CD14-positive monocyte (primary cell): ENCODE measurements around the gene CGB1. TPM values are rescaled to one million over a fixed set of nuclear protein-coding genes. Genes with fewer than 3 reads are reported as not detected.

Experiments used
- DNase-seq, 3 donors: peaks; one replicate each; pipeline ENCODE4 v3.0.0-alpha.2; 2011 to 2022
- H2AFZ ChIP-seq: 2 replicates; pipeline ENCODE4 v1.6.0; 2012; ENCODE audit warnings: mild to moderate bottlenecking, low read depth, low read length, inconsistent platforms; ENCODE audit not compliant: insufficient read depth, poor library complexity, severe bottlenecking
- H3K27ac ChIP-seq, 2 donors: 1 replicate in 1 of 2; 2 replicates in 1 of 2; pipeline ENCODE4 v1.5.1; 2012 to 2013; ENCODE audit warnings: low read length in 2 of 2, control low read depth in 1 of 2, inconsistent platforms in 1 of 2, low read depth in 1 of 2, mild to moderate bottlenecking in 1 of 2
- H3K27me3 ChIP-seq, 2 donors: one replicate each; pipeline versions ENCODE4 v1.6.0 to v1.6.1; 2011 to 2013; ENCODE audit warnings: low read length in 2 of 2; ENCODE audit not compliant: control insufficient read depth in 2 of 2, insufficient read depth in 2 of 2
- H3K36me3 ChIP-seq, 2 donors: replicated peaks in 1 of 2; 1 replicate in 1 of 2; 2 replicates in 1 of 2; pipeline versions ENCODE4 v1.5.1 to v1.6.1; 2012 to 2013; ENCODE audit warnings: low read length in 2 of 2, control low read depth in 1 of 2, inconsistent platforms in 1 of 2, mild to moderate bottlenecking in 1 of 2; ENCODE audit not compliant: insufficient read depth in 2 of 2, control insufficient read depth in 1 of 2
- H3K4me1 ChIP-seq, 2 donors: 1 replicate in 1 of 2; 2 replicates in 1 of 2; pipeline versions ENCODE4 v1.5.1 to v1.6.1; 2012 to 2013; ENCODE audit warnings: low read length in 2 of 2, control low read depth in 1 of 2, inconsistent platforms in 1 of 2, mild to moderate bottlenecking in 1 of 2, moderate library complexity in 1 of 2; ENCODE audit not compliant: insufficient read depth in 2 of 2, control insufficient read depth in 1 of 2
- H3K4me2 ChIP-seq: replicated peaks from 2 replicates; pipeline ENCODE3; 2012; ENCODE audit warnings: low read length, moderate library complexity, mild to moderate bottlenecking; ENCODE audit not compliant: poor library complexity, severe bottlenecking; ENCODE audit errors: extremely low read depth
- H3K4me3 ChIP-seq, 3 experiments: fragments of 200-600 bp in 1 of 3; sonication (generic) in 1 of 3; replicated peaks in 1 of 3; 1 replicate in 2 of 3; 2 replicates in 1 of 3; pipeline ENCODE4 v1.5.1; 2011 to 2013; ENCODE audit warnings: low read length in 3 of 3, mild to moderate bottlenecking in 3 of 3, control low read depth in 2 of 3, low read depth in 2 of 3, inconsistent platforms in 1 of 3, moderate library complexity in 1 of 3
- H3K79me2 ChIP-seq: 2 replicates; pipeline ENCODE4 v1.6.0; 2012; ENCODE audit warnings: mild to moderate bottlenecking, control low read depth, inconsistent platforms, low read length, moderate library complexity; ENCODE audit not compliant: insufficient read depth
- H3K9ac ChIP-seq: 2 replicates; pipeline ENCODE4 v1.6.0; 2017; ENCODE audit warnings: low read length, mild to moderate bottlenecking; ENCODE audit not compliant: insufficient read depth, poor library complexity, severe bottlenecking
- H3K9me3 ChIP-seq, 2 donors: replicated peaks in 1 of 2; 1 replicate in 1 of 2; 2 replicates in 1 of 2; pipeline versions ENCODE4 v1.5.1 to v1.6.1; 2012 to 2013; ENCODE audit warnings: low read length in 2 of 2, control low read depth in 1 of 2; ENCODE audit not compliant: control insufficient read depth in 1 of 2, insufficient read depth in 1 of 2
- H4K20me1 ChIP-seq: 2 replicates; pipeline ENCODE4 v1.6.0; 2012; ENCODE audit warnings: mild to moderate bottlenecking, low read length, control low read depth, moderate library complexity; ENCODE audit not compliant: insufficient read depth
- H3K27ac Mint-ChIP-seq, 7 donors: one replicate each; pipeline ENCODE4 v1.8.0; 2020; ENCODE audit warnings: mild to moderate bottlenecking in 7 of 7, mixed read lengths in 7 of 7, moderate library complexity in 6 of 7, inconsistent platforms in 2 of 7
- H3K27me3 Mint-ChIP-seq, 3 donors: one replicate each; pipeline ENCODE4 v1.8.0; 2021 to 2022; ENCODE audit warnings: low read depth in 3 of 3, mild to moderate bottlenecking in 3 of 3, mixed read lengths in 3 of 3, moderate library complexity in 3 of 3, inconsistent platforms in 1 of 3
- H3K36me3 Mint-ChIP-seq, 2 donors: one replicate each; pipeline ENCODE4 v1.8.0; 2020; ENCODE audit warnings: mixed read lengths in 2 of 2, inconsistent platforms in 1 of 2, mild to moderate bottlenecking in 1 of 2
- H3K4me1 Mint-ChIP-seq: one replicate; pipeline ENCODE4 v1.8.0; 2020; ENCODE audit warnings: mild to moderate bottlenecking, mixed read lengths
- H3K4me3 Mint-ChIP-seq, 2 donors: one replicate each; pipeline ENCODE4 v1.8.0; 2020; ENCODE audit warnings: mild to moderate bottlenecking in 2 of 2, mixed read lengths in 2 of 2, moderate library complexity in 1 of 2
- H3K9me3 Mint-ChIP-seq, 7 donors: one replicate each; pipeline ENCODE4 v1.8.0; 2020 to 2022; ENCODE audit warnings: mixed read lengths in 7 of 7, mild to moderate bottlenecking in 6 of 7, moderate library complexity in 6 of 7, inconsistent platforms in 2 of 7
- CTCF ChIP-seq: fragments of 200-600 bp; IDR thresholded peaks from one replicate; pipeline ENCODE4 v1.8.0; 2022; ENCODE audit warnings: antibody characterized with exemption, mild to moderate bottlenecking
- WGBS: methylation state at CpG from one replicate; pipeline ENCODE4 v1.1.5; 2013; ENCODE audit warnings: missing lambda C conversion rate; ENCODE audit not compliant: insufficient coverage; 5-methylcytosine and 5-hydroxymethylcytosine counted together
- intact Hi-C, 2 donors: fragments of 100-400 bp; cut with micrococcal nuclease; formaldehyde crosslinking; loops; one replicate each; pipeline versions ENCODE4 v1.15.0 to v1.15.1; 2023
- polyA plus RNA-seq, 3 donors: library from polyadenylated mRNA; depleted of rRNA in 1 of 3; unstranded in 2 of 3; stranded (reverse) in 1 of 3; fragments of 300-500 nt in 2 of 3; fragments of >200 nt in 1 of 3; fragmentation: Illumina TruSeq in 2 of 3; gene quantifications; 1 replicate in 2 of 3; 2 replicates in 1 of 3; pipeline ENCODE4 v1.2.3, GENCODE V29; 2012 to 2021

Gene CGB1
- polyA plus RNA-seq, 3 donors, result not detected

- WGBS, result 63% methylated on average over 5 of the region's 9 CpGs
- Mint-ChIP-seq H3K4me3 (peak overlapping the region in 1 of 2 donors; percentile 89), H3K27me3 (peaks cover 85 to 92% (median 87%) of the 10 kb centered on the region in 3 donors), H3K4me1 (peaks cover 28% of the 10 kb centered on the region), H3K36me3 (peaks cover 4 to 8% of the 10 kb centered on the region in 2 donors), H3K27ac (no peak overlapping the region), H3K9me3 (peaks cover 2 to 30% (median 20%) of the 10 kb centered on the region in 7 donors)
- TF ChIP-seq CTCF, result no peak
- no peaks in the 10 kb centered on the region for H3K79me2 ChIP-seq
- H3K9me3 ChIP-seq, result peaks cover 0 to 9% of the 10 kb centered on the region in 2 donors
- H3K4me3 ChIP-seq, result no peak overlapping the region
- H3K4me2 ChIP-seq, result no peak overlapping the region
- no peaks in the 10 kb centered on the region for H3K36me3 ChIP-seq
- H2AFZ ChIP-seq, result no peak overlapping the region
- no peak overlapping the region for H3K27ac ChIP-seq
- DNase-seq, result no peak
- intact Hi-C loops, result no loop called here
- H3K9ac ChIP-seq, result no peak overlapping the region
- H3K4me1 ChIP-seq, result peaks cover 23 to 24% of the 10 kb centered on the region in 2 donors
- H3K27me3 ChIP-seq, result peaks cover 26 to 81% of the 10 kb centered on the region in 2 donors
- no peaks in the 10 kb centered on the region for H4K20me1 ChIP-seq
These were observed 22.4 kb upstream of the CGB1 start for GRCh38 chr19:49059053-49059452.

DNA sequence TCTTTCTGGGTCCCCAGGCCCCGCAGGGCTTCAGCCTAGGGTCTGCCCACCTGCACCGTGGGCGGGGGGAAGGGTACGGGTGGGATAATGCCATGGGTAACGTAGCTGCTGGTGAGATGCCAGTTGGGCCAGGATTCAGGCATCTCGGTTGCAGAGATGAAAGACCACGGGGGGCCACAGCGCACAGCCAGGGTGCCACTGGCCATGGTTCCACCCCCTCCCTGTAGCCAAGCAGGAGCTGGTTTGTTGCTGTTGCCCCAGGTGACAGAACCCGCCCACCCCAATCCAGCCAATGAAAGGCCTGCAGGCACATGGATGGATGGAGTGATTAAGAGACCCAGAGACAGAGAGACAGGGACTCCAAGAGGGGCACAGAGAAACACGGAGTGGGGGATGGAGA lies 21.9 kb upstream of the CGB1 start:
- WGBS, result 62% methylated on average over 5 of the region's 10 CpGs
- no peak for DNase-seq
- H4K20me1 ChIP-seq, result no peaks in the 10 kb centered on the region
- intact Hi-C loops, result no loop called here
- peaks cover 28% of the 10 kb centered on the region for H3K4me1 Mint-ChIP-seq
- H3K79me2 ChIP-seq, result no peaks in the 10 kb centered on the region
- peaks cover 2 to 30% (median 21%) of the 10 kb centered on the region in 7 donors for H3K9me3 Mint-ChIP-seq
- H3K27me3 ChIP-seq, result peaks cover 23 to 76% of the 10 kb centered on the region in 2 donors
- no peaks in the 10 kb centered on the region for H3K36me3 ChIP-seq
- H3K4me3 Mint-ChIP-seq, result peak overlapping the region in 1 of 2 donors; percentile 89
- peaks cover 0 to 9% of the 10 kb centered on the region in 2 donors for H3K9me3 ChIP-seq
- H3K4me1 ChIP-seq, result peaks cover 23 to 24% of the 10 kb centered on the region in 2 donors
- no peak for TF ChIP-seq CTCF
- no peak overlapping the region for H3K9ac ChIP-seq
- peaks cover 4 to 8% of the 10 kb centered on the region in 2 donors for H3K36me3 Mint-ChIP-seq
- H3K27me3 Mint-ChIP-seq, result peaks cover 82 to 92% (median 83%) of the 10 kb centered on the region in 3 donors
- peak overlapping the region in 1 of 7 donors; percentile 33 for H3K27ac Mint-ChIP-seq
- H3K27ac ChIP-seq, result no peak overlapping the region
- no peak overlapping the region for H2AFZ ChIP-seq
- no peak overlapping the region for H3K4me2 ChIP-seq
- H3K4me3 ChIP-seq, result no peak overlapping the region
